ENCODE measurements around the gene PRELID2. TPM values are rescaled to one million over a fixed set of nuclear protein-coding genes. Genes with fewer than 3 reads are reported as not detected.

PRELID2 gene
- total and polyA plus RNA-seq, 2 donors from 2014 or later = 3.8 to 12.1 TPM

- intact Hi-C loops (cut with DNase I) = no loop called here
- FAIRE-seq (no peak), DNase-seq (no peak)
- Histone ChIP-seq H3K9ac (ENCODE audit: low read length in 3 of 3) (no peak overlapping the region), H3K9me3 (ENCODE audit: control insufficient read depth in 2 of 3, insufficient read depth in 1 of 3, low read length in 3 of 3) (peaks cover 0 to 3% (median 0%) of the 10 kb centered on the region in 3 donors), H3K4me3 (ENCODE audit: low read length in 3 of 3) (no peak overlapping the region), H3K4me1 (ENCODE audit: control insufficient read depth in 2 of 3, insufficient read depth in 2 of 3, low read depth in 1 of 3, low read length in 3 of 3) (no peaks in the 10 kb centered on the region), H3K27me3 (ENCODE audit: control insufficient read depth, insufficient read depth, low read length) (no peaks in the 10 kb centered on the region), H3K36me3 (ENCODE audit: control insufficient read depth in 2 of 3, insufficient read depth in 3 of 3, low read length in 3 of 3) (no peaks in the 10 kb centered on the region), H3K27ac (ENCODE audit: low read depth in 2 of 2, low read length in 2 of 2) (no peak overlapping the region)
- TF ChIP-seq CTCF (IDR thresholded peaks at IDR 0.05; ENCODE audit: borderline replicate concordance, extremely low read depth, insufficient read depth) = no peak
Observed at GRCh38 chr5:145752534-145752933, 82.6 kb downstream of the PRELID2 start.

GRCh38 chr5:145750199-145750598 lies 84.9 kb downstream of the PRELID2 start:
- DNase-seq (no peak), FAIRE-seq (no peak)
- no peaks in the 10 kb centered on the region for H3K27me3 ChIP-seq (ENCODE audit: control insufficient read depth, insufficient read depth, low read length)
- TF ChIP-seq CTCF (IDR thresholded peaks at IDR 0.05; ENCODE audit: borderline replicate concordance, extremely low read depth, insufficient read depth) = no peak
- no peak overlapping the region for H3K4me3 ChIP-seq (ENCODE audit: low read length in 3 of 3)
- no peak overlapping the region for H3K27ac ChIP-seq (ENCODE audit: low read depth in 2 of 2, low read length in 2 of 2)
- H3K36me3 ChIP-seq (ENCODE audit: control insufficient read depth in 2 of 3, insufficient read depth in 3 of 3, low read length in 3 of 3) = no peaks in the 10 kb centered on the region
- peaks cover 0 to 3% (median 0%) of the 10 kb centered on the region in 3 donors for H3K9me3 ChIP-seq (ENCODE audit: control insufficient read depth in 2 of 3, insufficient read depth in 1 of 3, low read length in 3 of 3)
- H3K9ac ChIP-seq (ENCODE audit: low read length in 3 of 3) = no peak overlapping the region
- no peaks in the 10 kb centered on the region for H3K4me1 ChIP-seq (ENCODE audit: control insufficient read depth in 2 of 3, insufficient read depth in 2 of 3, low read depth in 1 of 3, low read length in 3 of 3)
- intact Hi-C loops (cut with DNase I) = no loop called here

- no peaks in the 10 kb centered on the region for H3K4me1 ChIP-seq (ENCODE audit: control insufficient read depth in 2 of 3, insufficient read depth in 2 of 3, low read depth in 1 of 3, low read length in 3 of 3)
- no peak overlapping the region for H3K27ac ChIP-seq (ENCODE audit: low read depth in 2 of 2, low read length in 2 of 2)
- H3K36me3 ChIP-seq (ENCODE audit: control insufficient read depth in 2 of 3, insufficient read depth in 3 of 3, low read length in 3 of 3) = no peaks in the 10 kb centered on the region
- DNase-seq = peak in 1 of 5 donors; percentile 39
- H3K4me3 ChIP-seq (ENCODE audit: low read length in 3 of 3) = no peak overlapping the region
- no peak for TF ChIP-seq CTCF (IDR thresholded peaks at IDR 0.05; ENCODE audit: borderline replicate concordance, extremely low read depth, insufficient read depth)
- no peak for FAIRE-seq
- H3K27me3 ChIP-seq (ENCODE audit: control insufficient read depth, insufficient read depth, low read length) = no peaks in the 10 kb centered on the region
- intact Hi-C loops (cut with DNase I) = no loop called here
- H3K9ac ChIP-seq (ENCODE audit: low read length in 3 of 3) = no peak overlapping the region
- peaks cover 0 to 3% (median 0%) of the 10 kb centered on the region in 3 donors for H3K9me3 ChIP-seq (ENCODE audit: control insufficient read depth in 2 of 3, insufficient read depth in 1 of 3, low read length in 3 of 3)
Observed at GRCh38 chr5:145743396-145744061, 91.6 kb downstream of the PRELID2 start.

GRCh38 chr5:145739843-145740242 lies 95.3 kb downstream of the PRELID2 start:
- Histone ChIP-seq H3K27ac (ENCODE audit: low read depth in 2 of 2, low read length in 2 of 2) (no peak overlapping the region), H3K4me3 (ENCODE audit: low read length in 3 of 3) (no peak overlapping the region), H3K27me3 (ENCODE audit: control insufficient read depth, insufficient read depth, low read length) (no peaks in the 10 kb centered on the region), H3K4me1 (ENCODE audit: control insufficient read depth in 2 of 3, insufficient read depth in 2 of 3, low read depth in 1 of 3, low read length in 3 of 3) (no peaks in the 10 kb centered on the region), H3K36me3 (ENCODE audit: control insufficient read depth in 2 of 3, insufficient read depth in 3 of 3, low read length in 3 of 3) (no peaks in the 10 kb centered on the region), H3K9me3 (ENCODE audit: control insufficient read depth in 2 of 3, insufficient read depth in 1 of 3, low read length in 3 of 3) (no peaks in the 10 kb centered on the region), H3K9ac (ENCODE audit: low read length in 3 of 3) (no peak overlapping the region)
- TF ChIP-seq CTCF (IDR thresholded peaks at IDR 0.05; ENCODE audit: borderline replicate concordance, extremely low read depth, insufficient read depth) = no peak
- FAIRE-seq (peak; percentile 82), DNase-seq (no peak)
- intact Hi-C loops (cut with DNase I) = no loop called here
